ENCODE data around the gene NBPF26.
"Not testable (repeated sequence)": the region's sequence is repeated elsewhere in the genome, so short reads cannot be mapped to it uniquely, and the experiment has no call there.

GRCh38 chr1:120881934-120882333, 158.2 kb downstream of the NBPF26 start:
- TF ChIP-seq, protein P1, sequence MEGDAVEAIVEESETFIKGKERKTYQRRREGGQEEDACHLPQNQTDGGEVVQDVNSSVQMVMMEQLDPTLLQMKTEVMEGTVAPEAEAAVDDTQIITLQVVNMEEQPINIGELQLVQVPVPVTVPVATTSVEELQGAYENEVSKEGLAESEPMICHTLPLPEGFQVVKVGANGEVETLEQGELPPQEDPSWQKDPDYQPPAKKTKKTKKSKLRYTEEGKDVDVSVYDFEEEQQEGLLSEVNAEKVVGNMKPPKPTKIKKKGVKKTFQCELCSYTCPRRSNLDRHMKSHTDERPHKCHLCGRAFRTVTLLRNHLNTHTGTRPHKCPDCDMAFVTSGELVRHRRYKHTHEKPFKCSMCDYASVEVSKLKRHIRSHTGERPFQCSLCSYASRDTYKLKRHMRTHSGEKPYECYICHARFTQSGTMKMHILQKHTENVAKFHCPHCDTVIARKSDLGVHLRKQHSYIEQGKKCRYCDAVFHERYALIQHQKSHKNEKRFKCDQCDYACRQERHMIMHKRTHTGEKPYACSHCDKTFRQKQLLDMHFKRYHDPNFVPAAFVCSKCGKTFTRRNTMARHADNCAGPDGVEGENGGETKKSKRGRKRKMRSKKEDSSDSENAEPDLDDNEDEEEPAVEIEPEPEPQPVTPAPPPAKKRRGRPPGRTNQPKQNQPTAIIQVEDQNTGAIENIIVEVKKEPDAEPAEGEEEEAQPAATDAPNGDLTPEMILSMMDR (IDR thresholded peaks at IDR 0.05) = not testable (repeated sequence)
- not testable (repeated sequence) for TF ChIP-seq POLR2A (IDR thresholded peaks at IDR 0.05)

Measured in heart left ventricle (tissue), 13 donors.